ENCODE measurements around the gene PPP2R5A. TPM values are rescaled to one million over a fixed set of nuclear protein-coding genes. Genes with fewer than 3 reads are reported as not detected.

PPP2R5A gene
- total and polyA plus RNA-seq, 12 donors: 44.2 to 86.8 (median 57.3) TPM

DNA sequence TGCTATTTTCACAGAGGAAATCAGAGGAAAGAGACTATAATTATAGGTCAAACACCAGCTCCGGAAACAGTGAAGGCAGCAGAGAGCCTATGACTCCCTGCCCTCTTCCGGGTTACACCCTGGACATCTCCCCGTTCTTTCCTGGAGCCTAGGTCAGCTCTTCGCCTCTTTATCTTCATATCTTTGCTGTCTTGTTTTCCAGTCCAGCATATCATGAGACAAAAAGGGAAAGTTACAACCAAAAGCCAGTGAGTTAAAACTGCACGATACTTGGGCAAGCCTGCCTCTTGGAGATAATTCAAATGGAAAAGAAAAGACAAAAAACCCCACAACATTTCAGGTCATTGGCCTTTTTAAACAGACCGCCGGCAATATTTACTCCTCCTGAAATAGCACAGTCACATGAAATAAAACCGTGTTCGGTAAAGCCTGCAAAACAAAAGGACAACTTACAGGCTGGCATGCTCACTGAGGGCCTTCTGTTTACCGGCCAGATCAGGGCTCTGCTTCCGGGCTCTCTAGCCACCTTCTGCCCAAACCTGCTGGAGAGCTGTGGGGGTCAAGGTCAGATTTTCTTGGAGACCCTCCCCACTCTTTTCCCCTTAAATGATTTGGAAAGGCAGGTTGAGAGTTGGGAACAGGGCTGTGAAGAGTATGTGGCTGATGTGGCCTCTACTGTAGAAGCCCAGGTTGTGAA, 42.8 kb upstream of the PPP2R5A start:
- peak; percentile 49 to 86 (median 71) for ATAC-seq
- peak in 1 of 2 donors; percentile 25 for DNase-seq
- intact Hi-C loops (cut with DNase I): loop anchor here in 3 of 10 donors (2.0 to 10.0 kb wide), 3 partner anchors 40 to 78 kb away; partner anchors contain the start of gene PPP2R5A (in 1 of the 3)
- TF ChIP-seq, protein P1, sequence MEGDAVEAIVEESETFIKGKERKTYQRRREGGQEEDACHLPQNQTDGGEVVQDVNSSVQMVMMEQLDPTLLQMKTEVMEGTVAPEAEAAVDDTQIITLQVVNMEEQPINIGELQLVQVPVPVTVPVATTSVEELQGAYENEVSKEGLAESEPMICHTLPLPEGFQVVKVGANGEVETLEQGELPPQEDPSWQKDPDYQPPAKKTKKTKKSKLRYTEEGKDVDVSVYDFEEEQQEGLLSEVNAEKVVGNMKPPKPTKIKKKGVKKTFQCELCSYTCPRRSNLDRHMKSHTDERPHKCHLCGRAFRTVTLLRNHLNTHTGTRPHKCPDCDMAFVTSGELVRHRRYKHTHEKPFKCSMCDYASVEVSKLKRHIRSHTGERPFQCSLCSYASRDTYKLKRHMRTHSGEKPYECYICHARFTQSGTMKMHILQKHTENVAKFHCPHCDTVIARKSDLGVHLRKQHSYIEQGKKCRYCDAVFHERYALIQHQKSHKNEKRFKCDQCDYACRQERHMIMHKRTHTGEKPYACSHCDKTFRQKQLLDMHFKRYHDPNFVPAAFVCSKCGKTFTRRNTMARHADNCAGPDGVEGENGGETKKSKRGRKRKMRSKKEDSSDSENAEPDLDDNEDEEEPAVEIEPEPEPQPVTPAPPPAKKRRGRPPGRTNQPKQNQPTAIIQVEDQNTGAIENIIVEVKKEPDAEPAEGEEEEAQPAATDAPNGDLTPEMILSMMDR (IDR thresholded peaks at IDR 0.05): no peak
- 42 to 44% methylated on average over 11 of the region's 11 CpGs for WGBS, 2 donors
- Histone ChIP-seq H3K9me3 (no peaks in the 10 kb centered on the region), H3K27me3 (no peaks in the 10 kb centered on the region), H3K36me3 (no peaks in the 10 kb centered on the region), H3K27ac (peak overlapping the region; percentile 15 to 80 (median 64)), H3K4me1 (peaks cover 2 to 66% (median 45%) of the 10 kb centered on the region in 9 donors), H3K4me3 (peak overlapping the region in 2 of 10 donors; percentile 4 to 15)

DNA sequence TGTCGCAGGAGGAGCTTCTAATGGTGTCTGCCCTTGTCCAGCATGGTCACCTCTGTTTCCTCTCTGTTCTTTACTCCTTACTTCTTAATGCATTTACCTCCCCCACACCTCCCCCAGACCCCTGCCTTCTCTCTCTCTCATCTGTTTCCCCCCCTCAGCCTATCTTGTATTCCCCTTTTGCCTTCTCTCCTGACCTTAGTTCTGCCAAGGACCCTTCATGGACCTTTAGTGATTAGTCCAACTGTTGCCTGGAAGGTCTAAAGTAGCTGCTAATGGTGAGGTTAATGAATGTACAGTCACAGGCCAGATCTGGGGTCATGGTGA, 42.3 kb upstream of the PPP2R5A start:
- ATAC-seq: peak in 1 of 8 donors; percentile 7

DNA sequence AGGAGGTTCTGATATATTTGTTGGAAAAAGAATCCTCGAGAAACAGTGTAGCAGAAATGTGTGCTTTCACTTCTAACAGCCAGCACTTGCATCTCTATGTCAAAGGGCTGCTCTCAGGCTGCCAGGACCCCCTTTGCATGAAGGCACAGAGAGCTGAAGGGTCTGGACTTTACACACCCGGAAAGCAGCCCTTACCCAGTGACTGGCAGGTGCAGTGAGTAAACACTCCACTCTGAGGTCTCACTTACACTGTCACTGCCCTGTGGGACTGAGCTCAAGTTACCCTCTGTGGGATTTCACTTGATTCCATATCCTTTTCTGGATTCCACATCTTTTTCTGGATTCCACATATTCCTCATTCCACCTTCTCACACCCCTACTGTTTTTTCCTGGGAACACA, 40.8 kb upstream of the PPP2R5A start:
- DNase-seq (no peak), ATAC-seq (no peak)
- whole genome bisulfite sequencing, 2 donors: 93 to 94% methylated on average over 2 of the region's 2 CpGs
- Histone ChIP-seq H3K9me3 (no peaks in the 10 kb centered on the region), H3K36me3 (no peaks in the 10 kb centered on the region), H3K4me3 (no peak overlapping the region), H3K27ac (no peak overlapping the region), H3K27me3 (no peaks in the 10 kb centered on the region), H3K4me1 (peaks cover 2 to 58% (median 40%) of the 10 kb centered on the region in 9 donors)
- intact Hi-C loops (cut with DNase I): loop anchor here in 2 of 10 donors (5.0 to 10.0 kb wide), 2 partner anchors 38 to 80 kb away; no protein-coding TSS in a partner anchor
- TF ChIP-seq, protein P1 (IDR thresholded peaks at IDR 0.05): no peak

More for the DNA sequence above, 42.3 kb upstream of the PPP2R5A start:
- Histone ChIP-seq H3K36me3 (no peaks in the 10 kb centered on the region), H3K27me3 (no peaks in the 10 kb centered on the region), H3K9me3 (no peaks in the 10 kb centered on the region), H3K27ac (peak overlapping the region in 9 of 10 donors; percentile 52 to 80 (median 66)), H3K4me3 (no peak overlapping the region), H3K4me1 (peaks cover 2 to 66% (median 51%) of the 10 kb centered on the region in 9 donors)
- no peak for DNase-seq
- 92 to 100% methylated on average over 1 of the region's 1 CpG for WGBS, 2 donors
- intact Hi-C loops (cut with DNase I): loop anchor here in 3 of 10 donors (2.0 to 10.0 kb wide), 3 partner anchors 39 to 78 kb away; partner anchors contain the start of gene PPP2R5A (in 1 of the 3)
- TF ChIP-seq, protein P1 (IDR thresholded peaks at IDR 0.05): no peak

DNA sequence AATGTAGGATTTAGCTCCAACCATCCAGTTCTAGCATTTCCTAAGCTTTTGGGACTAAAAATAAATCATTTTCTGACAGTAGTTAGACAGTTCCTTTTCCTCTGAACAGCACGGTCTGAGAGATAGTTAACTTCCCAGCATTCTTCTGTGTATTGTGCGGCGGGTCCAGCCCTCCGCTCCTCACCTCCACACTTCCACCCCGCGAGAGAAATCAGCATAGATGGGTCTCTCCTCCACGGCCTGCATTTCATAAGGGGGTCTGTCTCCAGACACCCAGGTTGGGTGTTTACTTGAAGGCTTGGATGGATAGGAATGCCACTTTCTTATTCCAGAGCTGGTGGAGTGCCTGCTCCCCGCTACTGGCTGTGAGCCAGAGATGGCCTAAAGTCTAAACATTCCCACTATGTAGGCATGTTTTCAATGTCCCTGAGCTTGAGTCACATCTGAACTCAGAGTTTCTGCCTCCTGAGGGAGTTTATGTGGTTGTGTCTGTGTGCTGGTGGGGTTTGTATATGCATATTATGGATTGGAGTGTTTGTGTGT, 38.0 kb upstream of the PPP2R5A start:
- H3K36me3 ChIP-seq: no peaks in the 10 kb centered on the region
- peak in 6 of 8 donors; percentile 39 to 63 (median 54) for ATAC-seq
- DNase-seq: no peak
- H3K4me3 ChIP-seq: no peak overlapping the region
- WGBS, 2 donors: 34% methylated on average over 8 of the region's 8 CpGs
- peak overlapping the region in 7 of 10 donors; percentile 0 to 51 (median 45) for H3K27ac ChIP-seq
- H3K4me1 ChIP-seq: peaks cover 2 to 45% (median 27%) of the 10 kb centered on the region in 9 donors
- intact Hi-C loops (cut with DNase I): loop anchor here in 1 of 10 donors (10.0 kb wide), 1 partner anchor 82 kb away; no protein-coding TSS in a partner anchor
- no peaks in the 10 kb centered on the region for H3K27me3 ChIP-seq
- TF ChIP-seq, protein P1 (IDR thresholded peaks at IDR 0.05): no peak
- no peaks in the 10 kb centered on the region for H3K9me3 ChIP-seq

All from heart right ventricle (tissue), 16 donors.